ENCODE measurements around the gene ZC3H4. TPM values are rescaled to one million over a fixed set of nuclear protein-coding genes. Genes with fewer than 3 reads are reported as not detected.

The ZC3H4 gene
- total and polyA plus RNA-seq, 2 donors from 2014 or later = 5.7 to 55.2 TPM

- H3K27me3 ChIP-seq (ENCODE audit: control insufficient read depth, insufficient read depth, low read length) = peaks cover 15% of the 10 kb centered on the region
- H3K9ac ChIP-seq (ENCODE audit: low read length in 3 of 3) = no peak overlapping the region
- DNase-seq (peak in 1 of 5 donors; percentile 29), FAIRE-seq (no peak)
- intact Hi-C loops (cut with DNase I) = no loop called here
- H3K4me1 ChIP-seq (ENCODE audit: control insufficient read depth in 2 of 3, insufficient read depth in 2 of 3, low read depth in 1 of 3, low read length in 3 of 3) = no peaks in the 10 kb centered on the region
- no peaks in the 10 kb centered on the region for H3K36me3 ChIP-seq (ENCODE audit: control insufficient read depth in 2 of 3, insufficient read depth in 3 of 3, low read length in 3 of 3)
- no peak overlapping the region for H3K27ac ChIP-seq (ENCODE audit: low read depth in 2 of 2, low read length in 2 of 2)
- H3K4me3 ChIP-seq (ENCODE audit: low read length in 3 of 3) = no peak overlapping the region
- H3K9me3 ChIP-seq (ENCODE audit: control insufficient read depth in 2 of 3, insufficient read depth in 1 of 3, low read length in 3 of 3) = no peaks in the 10 kb centered on the region
- TF ChIP-seq, protein P1, sequence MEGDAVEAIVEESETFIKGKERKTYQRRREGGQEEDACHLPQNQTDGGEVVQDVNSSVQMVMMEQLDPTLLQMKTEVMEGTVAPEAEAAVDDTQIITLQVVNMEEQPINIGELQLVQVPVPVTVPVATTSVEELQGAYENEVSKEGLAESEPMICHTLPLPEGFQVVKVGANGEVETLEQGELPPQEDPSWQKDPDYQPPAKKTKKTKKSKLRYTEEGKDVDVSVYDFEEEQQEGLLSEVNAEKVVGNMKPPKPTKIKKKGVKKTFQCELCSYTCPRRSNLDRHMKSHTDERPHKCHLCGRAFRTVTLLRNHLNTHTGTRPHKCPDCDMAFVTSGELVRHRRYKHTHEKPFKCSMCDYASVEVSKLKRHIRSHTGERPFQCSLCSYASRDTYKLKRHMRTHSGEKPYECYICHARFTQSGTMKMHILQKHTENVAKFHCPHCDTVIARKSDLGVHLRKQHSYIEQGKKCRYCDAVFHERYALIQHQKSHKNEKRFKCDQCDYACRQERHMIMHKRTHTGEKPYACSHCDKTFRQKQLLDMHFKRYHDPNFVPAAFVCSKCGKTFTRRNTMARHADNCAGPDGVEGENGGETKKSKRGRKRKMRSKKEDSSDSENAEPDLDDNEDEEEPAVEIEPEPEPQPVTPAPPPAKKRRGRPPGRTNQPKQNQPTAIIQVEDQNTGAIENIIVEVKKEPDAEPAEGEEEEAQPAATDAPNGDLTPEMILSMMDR (IDR thresholded peaks at IDR 0.05; ENCODE audit: borderline replicate concordance, extremely low read depth, insufficient read depth) = no peak
These were observed 85.9 kb downstream of the ZC3H4 start for GRCh38 chr19:47027586-47028088.

GRCh38 chr19:47026889-47027288, 86.7 kb downstream of the ZC3H4 start:
- DNase-seq (no peak), FAIRE-seq (no peak)
- Histone ChIP-seq H3K4me1 (ENCODE audit: control insufficient read depth in 2 of 3, insufficient read depth in 2 of 3, low read depth in 1 of 3, low read length in 3 of 3) (no peaks in the 10 kb centered on the region), H3K27me3 (ENCODE audit: control insufficient read depth, insufficient read depth, low read length) (peaks cover 20% of the 10 kb centered on the region), H3K36me3 (ENCODE audit: control insufficient read depth in 2 of 3, insufficient read depth in 3 of 3, low read length in 3 of 3) (no peaks in the 10 kb centered on the region), H3K9ac (ENCODE audit: low read length in 3 of 3) (no peak overlapping the region), H3K9me3 (ENCODE audit: control insufficient read depth in 2 of 3, insufficient read depth in 1 of 3, low read length in 3 of 3) (no peaks in the 10 kb centered on the region), H3K4me3 (ENCODE audit: low read length in 3 of 3) (no peak overlapping the region), H3K27ac (ENCODE audit: low read depth in 2 of 2, low read length in 2 of 2) (no peak overlapping the region)
- intact Hi-C loops (cut with DNase I) = no loop called here
- TF ChIP-seq, protein P1 (IDR thresholded peaks at IDR 0.05; ENCODE audit: borderline replicate concordance, extremely low read depth, insufficient read depth) = no peak

DNA sequence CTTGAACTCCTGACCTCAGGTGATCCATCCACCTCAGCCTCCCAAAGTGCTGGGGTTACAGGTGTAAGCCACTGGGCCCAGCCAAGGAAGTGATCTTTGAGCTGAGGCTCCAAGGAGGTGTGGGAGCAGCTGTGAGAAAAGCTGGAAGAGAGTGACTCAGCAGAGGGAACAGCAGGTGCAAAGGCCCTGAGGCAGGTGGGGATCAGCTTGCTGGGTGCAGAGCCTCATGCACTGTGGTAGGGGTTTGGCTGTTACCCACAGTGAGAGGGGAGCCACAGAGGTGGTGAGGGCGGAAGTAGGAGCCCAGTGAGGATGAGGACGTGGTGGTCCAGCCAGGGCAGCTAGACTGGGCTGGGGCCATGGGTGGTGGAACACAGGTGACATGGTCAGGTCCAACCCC, 87.4 kb downstream of the ZC3H4 start:
- Histone ChIP-seq H3K9me3 (ENCODE audit: control insufficient read depth in 2 of 3, insufficient read depth in 1 of 3, low read length in 3 of 3) (no peaks in the 10 kb centered on the region), H3K36me3 (ENCODE audit: control insufficient read depth in 2 of 3, insufficient read depth in 3 of 3, low read length in 3 of 3) (no peaks in the 10 kb centered on the region), H3K4me1 (ENCODE audit: control insufficient read depth in 2 of 3, insufficient read depth in 2 of 3, low read depth in 1 of 3, low read length in 3 of 3) (peaks cover 0 to 4% (median 0%) of the 10 kb centered on the region in 3 donors), H3K27ac (ENCODE audit: low read depth in 2 of 2, low read length in 2 of 2) (no peak overlapping the region), H3K4me3 (ENCODE audit: low read length in 3 of 3) (no peak overlapping the region), H3K9ac (ENCODE audit: low read length in 3 of 3) (no peak overlapping the region), H3K27me3 (ENCODE audit: control insufficient read depth, insufficient read depth, low read length) (peaks cover 23% of the 10 kb centered on the region)
- FAIRE-seq = no peak
- DNase-seq = no peak
- TF ChIP-seq, protein P1 (IDR thresholded peaks at IDR 0.05; ENCODE audit: borderline replicate concordance, extremely low read depth, insufficient read depth) = no peak
- intact Hi-C loops (cut with DNase I) = no loop called here

DNA sequence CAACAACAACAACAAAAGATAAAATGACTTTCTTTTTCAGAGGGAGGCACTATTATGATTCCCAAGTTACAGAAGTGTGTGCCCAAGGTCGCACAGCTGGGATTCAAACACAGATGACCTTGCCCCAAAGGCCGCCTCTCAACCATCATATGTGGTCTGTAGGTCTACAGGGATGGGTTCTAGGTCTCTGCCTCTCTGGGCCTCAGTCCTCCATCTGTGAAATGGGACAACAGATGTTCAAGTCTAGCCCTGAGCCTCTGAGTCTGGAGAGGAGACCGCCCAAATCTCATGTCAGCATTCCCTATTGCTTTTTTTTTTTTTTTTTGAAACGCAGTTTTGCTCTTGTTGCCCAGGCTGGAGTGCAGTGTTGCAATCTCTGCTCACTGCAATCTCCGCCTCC, 89.1 kb downstream of the ZC3H4 start:
- H3K9me3 ChIP-seq (ENCODE audit: control insufficient read depth in 2 of 3, insufficient read depth in 1 of 3, low read length in 3 of 3) = no peaks in the 10 kb centered on the region
- H3K36me3 ChIP-seq (ENCODE audit: control insufficient read depth in 2 of 3, insufficient read depth in 3 of 3, low read length in 3 of 3) = no peaks in the 10 kb centered on the region
- H3K9ac ChIP-seq (ENCODE audit: low read length in 3 of 3) = no peak overlapping the region
- intact Hi-C loops (cut with DNase I) = no loop called here
- FAIRE-seq (no peak), DNase-seq (no peak)
- H3K4me3 ChIP-seq (ENCODE audit: low read length in 3 of 3) = no peak overlapping the region
- H3K27me3 ChIP-seq (ENCODE audit: control insufficient read depth, insufficient read depth, low read length) = peaks cover 25% of the 10 kb centered on the region
- H3K4me1 ChIP-seq (ENCODE audit: control insufficient read depth in 2 of 3, insufficient read depth in 2 of 3, low read depth in 1 of 3, low read length in 3 of 3) = peaks cover 0 to 9% (median 0%) of the 10 kb centered on the region in 3 donors
- no peak overlapping the region for H3K27ac ChIP-seq (ENCODE audit: low read depth in 2 of 2, low read length in 2 of 2)
- TF ChIP-seq, protein P1 (IDR thresholded peaks at IDR 0.05; ENCODE audit: borderline replicate concordance, extremely low read depth, insufficient read depth) = no peak

Measured in kidney (tissue), 14 donors.